NCI-H345 treated with DMSO at 0.1 percent for 48 hours (cell line): ENCODE data around the gene TOMM6.
"Not testable (repeated sequence)": the region's sequence is repeated elsewhere in the genome, so short reads cannot be mapped to it uniquely, and the experiment has no call there.

ENCODE experiments used
- DNase-seq: peaks from one replicate; lab custom pipeline; 2025; ENCODE audit not compliant: unreplicated experiment; lab: John Stamatoyannopoulos, UW

TOMM6 gene

DNA sequence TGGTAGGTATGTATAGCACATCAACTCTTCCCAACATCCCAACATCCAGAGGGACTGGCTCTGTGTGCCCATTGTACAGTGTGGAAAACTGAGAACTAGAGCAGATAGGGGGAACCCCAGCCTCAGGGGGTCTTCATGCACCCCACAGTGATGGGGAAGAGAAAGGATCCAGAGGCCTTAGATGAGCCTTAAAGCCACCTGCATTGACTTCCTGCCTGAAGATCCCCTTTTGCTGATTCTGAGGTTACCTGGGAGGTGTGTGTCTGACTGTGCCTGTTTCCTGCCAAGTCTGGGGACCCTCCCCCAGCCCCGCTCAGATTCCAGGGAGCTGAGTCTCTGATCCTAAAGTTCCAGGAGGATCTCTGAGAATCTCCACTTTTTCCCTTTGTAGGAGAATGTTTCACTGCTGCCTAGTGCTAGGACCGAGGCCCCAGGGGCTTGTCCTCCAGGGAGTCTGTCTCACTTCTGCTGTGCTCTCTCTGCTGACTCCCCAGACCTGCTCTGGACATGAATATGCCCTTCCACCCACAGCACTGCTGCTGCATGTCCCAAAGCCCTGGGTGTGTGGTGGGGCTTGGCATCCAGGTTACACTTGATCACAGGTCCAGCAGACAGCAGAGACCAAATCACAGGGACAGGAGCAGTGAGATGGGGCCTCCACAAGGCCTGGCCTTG, 27.5 kb upstream of the TOMM6 start:
- no peak for DNase-seq

DNA sequence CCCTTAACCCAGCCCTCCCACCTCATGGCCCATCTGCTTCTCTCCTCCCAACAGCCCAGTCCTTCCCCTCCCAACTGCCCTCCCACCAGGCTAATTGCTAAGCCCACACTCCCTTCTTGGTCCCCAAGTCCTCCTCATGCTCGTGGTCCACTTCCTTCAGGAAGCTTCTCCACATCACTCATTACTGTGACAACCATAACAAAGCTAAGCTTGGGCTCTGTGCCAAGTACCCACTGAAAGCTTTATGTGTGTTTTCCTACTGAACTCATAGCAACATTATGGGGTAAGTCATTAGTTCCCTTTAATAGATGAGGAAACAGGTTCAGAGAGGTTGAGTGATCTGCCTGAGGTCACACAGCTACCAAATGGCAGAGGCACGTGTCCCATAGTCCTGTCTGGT, 24.0 kb upstream of the TOMM6 start:
- DNase-seq: no peak

DNA sequence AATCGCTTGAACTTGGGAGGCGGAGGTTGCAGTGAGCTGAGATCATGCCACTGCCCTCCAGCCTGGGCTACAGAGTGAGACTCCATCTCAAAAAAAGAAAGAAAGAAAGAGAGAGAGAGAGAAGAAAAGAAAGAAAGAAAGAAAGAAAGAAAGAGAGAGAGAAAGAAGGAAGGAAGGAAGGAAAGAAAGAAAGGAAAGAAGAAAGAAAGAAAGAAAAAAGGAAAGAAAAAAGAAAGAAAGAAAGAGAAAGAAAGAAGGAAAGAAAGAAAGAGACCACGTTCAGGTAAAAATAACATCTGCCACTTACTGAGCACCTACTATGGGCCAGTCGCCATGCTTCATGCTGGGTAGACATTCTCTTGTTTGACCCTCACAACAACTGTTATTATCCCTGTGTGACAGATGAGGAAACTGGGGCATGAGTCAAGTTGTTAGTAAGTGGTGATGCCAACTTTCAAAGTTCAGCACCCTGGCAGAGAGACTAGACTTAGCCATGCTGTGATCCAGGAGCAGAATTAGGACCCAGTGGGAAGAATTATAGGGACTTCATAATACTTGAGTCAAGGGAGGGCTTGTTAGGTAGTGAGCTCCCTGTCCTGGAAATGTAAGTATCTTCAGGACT, 21.3 kb upstream of the TOMM6 start:
- DNase-seq: not testable (repeated sequence)

DNA sequence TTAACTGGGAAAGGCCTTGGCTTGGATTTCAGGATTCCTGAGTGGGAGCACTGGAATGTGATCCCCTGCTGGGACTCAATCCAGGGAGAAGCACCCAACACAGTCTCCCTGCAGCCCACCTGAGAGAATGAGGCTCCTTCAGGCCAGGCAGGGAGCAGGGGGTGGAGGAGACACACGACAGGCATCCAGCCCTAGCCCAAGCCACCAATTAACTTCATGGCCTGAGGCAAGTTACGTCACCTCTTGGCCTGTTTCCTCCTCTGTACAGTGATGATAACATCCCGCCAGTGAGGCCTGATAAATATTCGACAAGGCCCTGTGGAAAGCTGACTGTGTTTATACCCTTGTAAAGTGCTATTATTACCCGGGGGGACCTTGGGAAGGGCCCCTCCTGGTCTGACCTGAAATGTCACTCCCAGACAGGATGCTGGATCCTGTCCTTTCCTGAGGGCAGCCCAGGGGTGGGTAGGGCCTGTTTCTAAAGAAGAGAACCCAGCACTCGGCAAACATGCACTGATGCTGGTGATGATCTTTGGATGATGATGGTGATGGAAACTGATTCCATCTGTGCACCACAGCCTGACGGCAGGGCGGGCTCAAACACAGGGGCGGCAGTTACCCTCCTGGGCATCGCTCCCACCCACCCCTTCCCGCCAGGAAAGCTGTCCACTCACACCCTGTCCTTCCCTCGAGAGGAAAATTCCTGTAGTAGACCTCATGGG, 20.2 kb upstream of the TOMM6 start:
- DNase-seq: no peak

DNA sequence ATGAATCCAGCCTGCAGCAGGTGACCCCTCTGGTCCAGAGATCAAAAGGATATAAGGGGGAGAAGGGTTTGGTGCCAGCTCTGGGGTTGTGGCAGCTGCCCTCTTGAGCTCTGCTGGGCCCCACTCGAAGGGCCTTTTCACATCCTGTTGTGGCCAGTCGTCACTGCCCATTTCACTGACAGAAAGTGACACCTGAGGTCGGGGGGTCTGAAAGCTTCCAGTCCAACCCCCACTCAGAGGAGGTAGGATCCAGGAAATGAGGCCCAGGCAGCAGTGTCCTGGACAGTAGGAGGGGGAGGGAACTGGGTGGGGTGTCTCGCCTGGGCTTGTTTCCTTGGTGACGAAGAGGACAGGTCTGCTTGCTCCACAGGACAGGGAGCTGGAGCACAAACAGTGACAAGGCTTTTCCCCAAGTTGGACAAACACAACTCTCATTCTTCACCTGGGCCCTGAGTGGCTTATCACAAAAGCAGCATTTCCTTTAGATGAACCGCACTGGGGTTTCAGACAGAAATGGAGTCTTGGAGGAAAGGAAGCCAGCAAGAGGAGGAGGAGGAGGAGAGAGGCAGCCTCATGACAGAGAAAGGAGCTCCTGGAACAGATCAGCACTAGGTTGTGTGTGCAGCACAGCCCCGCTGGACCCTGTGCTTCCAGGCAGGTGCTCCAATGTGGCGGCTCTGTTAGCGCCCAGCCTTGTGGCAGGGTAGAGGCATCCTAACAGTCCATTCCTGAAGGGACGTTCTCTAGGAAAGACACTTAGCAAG, 18.8 kb upstream of the TOMM6 start:
- no peak for DNase-seq

DNA sequence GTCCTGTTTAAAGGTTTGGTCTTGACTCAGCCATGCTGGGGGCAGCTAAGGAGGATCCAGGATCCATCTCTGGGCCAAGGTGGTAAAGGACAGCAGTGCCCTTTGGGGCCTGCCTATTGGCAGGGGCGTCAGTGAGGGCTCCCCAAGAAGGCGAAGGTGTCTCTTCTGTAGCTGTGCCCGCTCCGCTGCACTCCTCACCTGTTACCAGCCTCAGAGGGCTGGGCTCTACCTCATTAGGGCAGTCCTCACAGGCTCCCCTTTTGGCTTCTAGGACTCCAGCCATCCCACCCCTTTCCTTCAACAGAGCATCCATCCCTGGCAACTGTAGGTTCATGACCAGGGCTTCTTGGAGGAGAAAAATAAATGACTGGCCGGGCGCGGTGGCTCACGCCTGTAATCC, 18.1 kb upstream of the TOMM6 start:
- no peak for DNase-seq

DNA sequence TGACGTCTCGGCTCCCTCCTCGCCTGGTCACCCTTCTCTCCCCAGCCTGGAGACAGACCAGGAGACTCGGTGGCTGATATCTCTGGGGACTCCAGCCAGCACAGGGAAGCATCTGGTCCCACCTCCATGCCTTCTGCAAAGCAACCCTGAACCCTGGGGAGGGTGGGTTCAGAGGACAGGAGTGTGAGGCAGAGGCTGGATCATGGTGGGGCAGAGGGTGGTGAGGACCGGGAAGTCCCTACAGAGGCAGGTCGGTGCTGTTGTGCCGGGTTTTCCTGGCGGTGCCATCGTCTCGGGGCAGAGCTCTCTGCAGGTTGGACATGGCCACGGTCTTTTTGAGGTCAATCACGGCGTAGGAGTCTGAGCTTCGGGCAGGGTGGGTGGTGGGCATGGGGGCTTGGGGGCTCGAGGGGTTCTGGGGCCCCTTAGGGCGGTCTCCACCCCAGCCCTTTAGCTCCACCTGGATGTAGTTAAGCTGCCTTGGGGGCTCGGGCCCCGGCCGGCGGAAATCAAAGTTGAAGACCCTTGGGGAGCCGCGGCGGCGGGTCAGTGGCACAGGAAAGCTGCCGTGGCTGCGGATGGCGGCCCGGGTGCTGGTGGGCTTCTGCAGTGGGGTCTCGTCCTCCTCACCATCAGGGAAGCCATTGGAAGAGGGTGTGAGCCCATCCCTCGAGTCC, 17.0 kb upstream of the TOMM6 start:
- DNase-seq: no peak

DNA sequence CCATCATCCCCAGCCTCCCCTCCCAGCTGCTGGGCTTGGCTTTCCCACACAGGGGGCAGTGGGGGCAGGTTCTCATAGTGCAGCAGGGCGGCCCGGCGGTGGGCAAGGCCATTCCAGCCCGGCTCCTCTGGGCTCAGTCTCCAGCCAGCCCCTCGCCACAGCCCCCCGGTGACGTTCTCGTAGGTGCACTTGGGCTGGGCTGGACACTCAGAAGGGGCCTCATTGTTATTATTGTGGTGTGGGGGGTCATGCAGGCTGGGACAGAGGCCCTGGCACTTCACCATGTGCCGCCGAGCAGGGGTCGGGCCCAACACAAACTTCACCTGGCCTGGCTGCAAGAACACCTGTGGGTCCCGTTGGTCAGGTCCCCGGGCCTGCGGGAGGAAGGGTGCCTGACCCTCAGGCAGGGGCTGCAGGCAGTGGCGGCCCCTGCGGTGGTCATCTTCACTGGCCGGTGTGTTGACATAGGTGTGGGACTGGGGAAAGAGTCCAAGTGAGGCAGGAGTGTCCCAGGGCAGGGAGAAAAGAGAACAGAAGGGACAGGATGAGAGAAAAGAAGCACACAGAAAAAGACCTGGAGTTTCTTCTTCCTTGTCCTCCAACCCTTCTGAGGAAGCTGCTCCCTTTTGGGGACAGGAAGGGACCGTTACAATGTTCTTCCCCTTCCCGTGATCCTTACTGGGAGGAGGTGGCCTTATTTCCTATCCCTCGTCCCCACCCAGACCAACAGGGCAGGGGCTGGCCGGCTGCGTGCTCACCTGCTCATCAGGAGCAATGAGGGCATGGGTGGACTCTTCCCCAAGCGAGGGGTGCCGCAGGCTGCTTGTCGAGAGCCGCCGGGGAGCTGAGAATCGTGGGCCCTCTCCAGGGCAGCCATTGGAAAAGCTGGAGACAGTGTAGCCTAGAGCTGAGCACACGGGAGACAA, 16.2 kb upstream of the TOMM6 start:
- no peak for DNase-seq

DNA sequence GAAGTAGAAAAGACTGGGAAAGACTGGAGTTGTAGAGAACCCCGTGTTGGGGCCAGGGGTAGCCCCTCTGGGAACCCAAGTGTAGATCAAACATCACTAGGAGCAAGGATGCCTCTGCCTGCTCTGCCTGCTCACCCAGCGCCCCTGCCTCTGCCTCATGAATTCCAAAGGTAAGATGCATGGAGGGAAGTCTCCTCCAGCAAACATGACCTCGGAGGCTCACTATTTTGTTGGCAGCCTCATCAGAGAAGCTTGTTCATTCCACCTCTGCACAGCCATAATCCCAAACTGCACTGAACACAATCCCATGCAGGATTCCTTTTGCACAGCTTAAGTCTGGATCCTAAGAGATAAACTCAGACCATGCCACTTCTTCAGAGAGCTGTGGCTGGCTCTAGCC, 12.7 kb upstream of the TOMM6 start:
- no peak for DNase-seq

DNA sequence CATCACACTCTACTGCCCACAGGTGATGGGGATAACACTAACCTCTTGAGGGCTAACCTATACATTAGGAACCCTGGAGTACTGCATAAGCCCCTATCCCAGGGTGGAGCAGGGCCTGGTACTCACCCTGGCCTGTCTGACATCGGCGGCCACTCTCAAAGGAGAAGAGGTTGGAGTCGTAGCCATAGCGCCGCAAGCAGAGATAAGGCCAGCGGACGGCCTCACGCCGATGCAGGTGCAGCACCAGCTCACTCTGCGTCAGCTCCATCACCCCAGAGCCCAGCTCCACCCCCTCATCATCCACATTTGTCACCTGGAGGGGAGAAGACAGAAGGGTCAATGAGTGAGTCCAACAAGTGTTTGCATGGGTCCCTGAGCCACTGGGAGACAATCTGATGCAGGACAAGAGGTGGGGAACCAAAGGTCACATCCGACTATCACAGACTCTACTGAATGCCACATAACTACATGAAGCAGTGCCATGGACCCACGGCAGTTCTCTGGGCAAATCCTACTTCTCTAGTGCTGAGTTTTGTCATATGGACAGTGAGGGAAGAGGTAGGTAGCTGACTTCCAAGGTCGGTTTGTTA, 12.1 kb upstream of the TOMM6 start:
- no peak for DNase-seq

DNA sequence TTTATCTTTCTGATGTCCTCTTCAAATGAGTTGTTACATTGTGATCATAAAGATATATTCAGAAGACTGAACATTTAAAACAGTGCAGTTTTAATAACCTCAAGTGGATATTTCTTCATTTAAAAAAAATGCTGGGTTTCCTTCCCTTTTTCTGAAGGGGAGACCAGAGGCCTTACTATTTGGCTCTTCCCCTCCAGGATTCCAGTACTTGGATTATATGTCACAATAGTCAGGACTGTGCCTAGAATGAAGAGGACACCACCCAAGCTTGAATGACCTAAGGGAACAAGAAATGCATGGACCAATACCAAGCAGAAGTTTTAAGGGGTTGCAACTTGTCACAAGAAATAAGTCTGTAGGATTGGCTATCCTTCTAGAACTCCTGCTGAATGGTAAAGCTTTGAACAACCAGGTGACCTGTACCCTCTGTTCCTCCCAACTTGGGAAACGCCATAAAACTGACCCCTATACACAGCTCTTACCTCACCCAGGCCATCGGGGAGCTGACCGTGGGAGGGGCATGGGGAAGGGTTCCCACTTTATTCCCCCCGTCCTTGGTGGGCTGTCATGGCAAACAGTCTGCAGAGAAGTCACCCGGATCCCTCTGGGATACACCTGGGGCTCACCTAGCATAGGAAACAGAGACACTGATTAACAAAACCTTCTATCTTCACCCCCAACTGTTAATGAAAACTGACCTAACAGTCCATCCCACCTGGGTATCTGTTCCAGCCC, 9.8 kb upstream of the TOMM6 start:
- DNase-seq: no peak

DNA sequence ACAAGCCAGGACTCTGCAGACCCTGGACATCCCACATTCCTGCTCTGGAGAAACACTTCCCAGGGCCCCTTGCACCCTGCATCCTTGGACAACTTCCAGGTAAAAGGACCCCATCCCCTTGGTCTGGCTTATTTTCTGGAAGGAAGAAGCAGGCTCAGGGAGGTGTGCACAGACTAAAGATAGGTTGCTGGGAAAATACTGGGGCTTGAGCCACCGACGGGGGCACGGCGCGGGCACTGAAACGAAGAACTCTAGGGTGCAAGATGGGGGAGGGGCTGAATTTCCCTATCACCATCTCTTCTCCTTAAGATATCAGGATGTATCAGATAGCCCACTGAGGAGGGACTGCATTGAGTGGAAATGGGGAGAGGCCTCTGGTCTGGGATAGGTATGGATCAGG, 8.6 kb upstream of the TOMM6 start:
- DNase-seq: no peak

DNA sequence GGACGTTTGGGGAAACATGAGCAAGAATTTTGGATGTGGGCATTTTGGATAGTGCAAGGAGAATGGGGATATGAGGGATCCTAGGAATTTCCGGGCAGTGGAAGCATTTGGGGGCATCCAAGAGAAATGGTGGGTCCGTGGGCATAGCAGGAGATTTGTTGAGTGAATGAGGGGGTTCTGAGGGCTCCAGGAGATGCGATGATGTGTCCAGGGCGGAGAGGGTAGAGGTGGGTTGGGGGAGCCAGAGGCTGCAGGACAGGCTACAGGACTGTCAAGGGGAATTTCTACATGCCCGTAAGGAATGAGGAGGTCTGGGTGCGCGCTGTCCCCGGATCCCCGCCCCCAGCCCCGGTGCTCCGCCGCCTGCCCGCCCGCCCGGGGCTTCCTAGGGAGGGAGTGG, 8.2 kb upstream of the TOMM6 start:
- no peak for DNase-seq

DNA sequence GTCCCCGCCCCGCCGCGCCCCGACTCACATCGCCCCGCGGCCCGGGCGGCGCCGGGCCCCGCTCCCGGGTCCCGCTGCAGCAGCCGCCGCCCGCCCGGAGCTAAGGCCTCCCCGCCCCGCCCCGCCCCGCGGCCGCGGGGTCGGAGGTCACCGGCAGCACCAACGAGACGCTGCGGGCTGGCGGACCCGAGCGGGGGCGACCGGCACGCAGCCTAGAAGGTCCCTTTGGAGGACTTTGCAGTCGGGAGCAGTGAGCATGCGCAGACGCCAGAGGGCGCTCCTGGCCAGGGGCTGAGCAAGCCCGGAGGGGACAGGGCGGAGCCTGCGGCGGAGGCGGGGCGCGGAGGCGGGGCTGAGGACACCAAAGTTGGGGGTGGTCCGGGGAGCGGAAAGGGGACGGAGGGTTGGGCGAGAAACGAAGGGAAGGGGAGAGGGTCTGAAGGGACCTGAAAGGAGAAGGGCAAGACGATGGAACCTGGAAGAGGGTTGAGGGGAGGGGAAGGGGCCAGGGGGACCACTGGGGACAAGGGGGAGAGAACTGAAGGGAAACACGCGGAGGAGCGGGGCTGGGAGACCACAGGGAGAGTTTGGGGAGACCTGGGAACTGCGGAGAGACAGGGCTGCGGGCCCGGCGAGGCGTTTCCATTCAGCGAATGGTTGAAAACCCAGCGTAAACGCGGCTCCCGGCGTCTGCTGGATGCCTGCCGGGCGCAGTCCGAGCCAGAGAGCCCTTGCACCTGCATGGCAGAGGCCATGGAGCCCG, 7.5 kb upstream of the TOMM6 start, which contains the start of gene FRS3:
Gene FRS3 (minus strand): TSS at position 113 of the 763 bp plus-strand sequence. CDS start 2,913 bp downstream, outside the sequence.
- peak; percentile 86 for DNase-seq

DNA sequence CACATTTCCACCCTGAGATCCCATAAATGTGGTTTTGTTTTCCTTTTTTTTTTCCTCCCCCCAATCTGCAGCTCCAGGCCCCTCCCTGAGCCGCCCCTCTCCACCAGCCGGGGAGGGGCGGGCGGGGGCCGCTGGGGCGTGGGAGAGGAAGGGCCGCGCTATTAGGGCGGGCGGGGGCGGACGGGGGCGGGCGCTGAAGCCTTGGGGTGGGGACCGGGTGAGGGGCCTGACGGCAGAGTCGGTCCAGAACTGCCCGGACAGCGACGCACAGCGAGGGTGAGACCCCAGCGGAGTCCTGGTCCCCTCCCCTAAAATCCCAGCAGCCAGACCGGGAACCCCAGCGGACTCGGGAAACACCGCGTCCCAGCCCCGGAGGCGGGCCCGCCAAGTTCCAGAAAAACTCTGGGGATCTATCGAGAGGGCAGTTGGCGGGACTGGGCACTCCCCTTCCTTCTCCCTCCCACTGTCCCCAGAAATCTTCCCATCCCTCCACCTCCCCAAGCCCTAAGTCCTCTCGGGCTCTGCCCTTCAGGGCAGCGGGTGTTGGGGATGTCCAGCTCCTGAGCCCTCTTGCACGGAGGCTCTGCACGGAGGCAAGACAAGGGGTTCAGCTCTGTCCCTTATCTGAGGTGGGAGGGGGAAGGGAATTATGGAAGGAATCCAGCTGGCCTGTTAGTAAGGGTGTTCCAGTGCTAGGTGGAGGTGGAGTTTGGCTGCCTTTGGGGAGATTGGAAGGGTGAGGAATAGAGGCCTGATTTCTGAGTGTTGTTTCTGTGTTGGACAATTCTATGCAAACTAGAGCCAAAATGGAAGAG, 6.7 kb upstream of the TOMM6 start, which contains the start of gene PRICKLE4:
Gene PRICKLE4 (plus strand): TSS at position 232 of the 815 bp plus-strand sequence. CDS start 2,692 bp downstream, outside the sequence.
- DNase-seq: no peak

DNA sequence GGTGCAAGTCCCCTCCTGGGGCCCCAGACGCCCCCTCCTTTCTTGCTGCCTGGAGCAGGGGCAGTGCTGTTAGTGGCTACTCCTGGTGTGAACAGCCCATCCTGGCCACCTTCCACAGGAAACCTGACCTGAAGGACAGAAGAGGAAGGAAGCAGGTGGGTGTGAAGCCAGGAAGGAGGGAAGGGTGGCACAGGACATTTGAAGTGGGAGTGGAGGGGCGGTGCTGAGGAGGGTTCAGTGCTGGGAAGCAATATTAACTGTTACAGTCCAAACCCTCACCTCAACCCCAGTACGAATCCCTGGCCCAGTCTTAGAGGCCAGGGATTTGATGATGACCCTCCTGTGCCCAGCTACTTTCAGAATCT, 6.1 kb upstream of the TOMM6 start:
- no peak for DNase-seq

DNA sequence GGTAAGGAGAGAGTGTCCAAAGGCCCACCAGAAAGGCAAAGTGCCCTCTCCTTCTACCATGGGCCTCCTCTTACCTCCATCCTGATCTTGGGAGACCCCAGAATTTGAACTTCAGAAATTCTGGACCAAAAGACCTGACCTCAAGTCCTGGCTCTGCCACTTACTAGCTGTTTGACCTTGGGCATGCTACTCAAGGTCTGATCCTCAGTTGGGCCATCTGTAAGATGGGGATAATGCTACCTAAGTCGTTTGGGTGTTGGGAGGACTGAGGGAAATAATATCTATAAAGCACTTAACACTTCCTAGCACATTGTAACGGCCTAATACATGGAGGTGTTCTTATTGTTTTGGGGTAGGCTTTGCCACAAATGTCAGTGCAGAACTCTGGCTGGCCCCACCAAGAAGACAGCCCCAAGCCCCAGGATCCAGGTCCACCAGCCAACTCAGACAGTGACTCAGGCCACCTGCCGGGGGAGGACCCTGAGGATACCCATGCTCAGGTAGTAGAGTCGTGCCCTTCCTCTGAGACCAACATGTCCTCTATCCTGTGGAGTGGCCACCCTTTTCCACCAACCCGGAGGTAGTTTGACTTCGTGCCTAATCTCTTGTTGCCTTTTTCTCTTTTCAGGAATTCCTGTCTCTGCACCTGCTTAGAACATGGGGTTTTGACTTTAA, 4.3 kb upstream of the TOMM6 start:
- no peak for DNase-seq
